Stimulated activated CD8-positive, alpha-beta memory T cell treated with anti-CD3 and anti-CD28 coated beads, Interleukin-4, amount 100 ng/mL, for 1 hour (primary cell): Measurements from ENCODE around the gene ARID1B.

Experiments
- DNase-seq, 2 donors: peaks; one replicate each; pipeline ENCODE4 v3.0.0-alpha.2; 2020; ENCODE audit warnings: low read depth in 2 of 2, low spot score in 1 of 2

Gene ARID1B

DNA sequence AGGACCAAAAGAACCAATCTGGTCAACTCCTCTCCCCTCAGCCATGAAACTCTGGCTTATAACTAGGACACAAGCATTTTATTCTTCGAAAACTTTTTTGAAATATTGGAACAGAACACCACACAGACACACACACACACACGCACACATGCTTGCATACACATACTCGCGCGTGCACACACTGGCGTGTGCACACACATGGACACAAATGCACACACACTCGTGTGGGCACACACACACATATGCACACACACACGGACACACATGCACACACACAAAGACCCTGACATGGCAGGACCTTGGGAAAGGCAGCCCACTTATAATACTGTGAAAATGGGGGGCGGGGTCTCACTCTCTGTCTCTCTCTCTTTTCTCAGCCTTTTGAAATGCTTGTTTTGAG, 482.3 kb downstream of the ARID1B start:
- no peak for DNase-seq
